Glutamatergic neuron (in vitro differentiated cells): ENCODE measurements around the gene ASTN2. TPM values are rescaled to one million over a fixed set of nuclear protein-coding genes. Genes with fewer than 3 reads are reported as not detected.

Experiments
- DNase-seq: peaks from one replicate; pipeline ENCODE4 v3.0.0; 2022
- H3K27ac Mint-ChIP-seq: one replicate; pipeline ENCODE4 v1.8.0; 2020; ENCODE audit warnings: mild to moderate bottlenecking, mixed read lengths, inconsistent platforms; ENCODE audit not compliant: unreplicated experiment
- H3K27me3 Mint-ChIP-seq: one replicate; pipeline ENCODE4 v1.8.0; 2020; ENCODE audit warnings: mild to moderate bottlenecking, moderate library complexity, mixed read lengths, inconsistent platforms; ENCODE audit not compliant: unreplicated experiment
- H3K36me3 Mint-ChIP-seq: one replicate; pipeline ENCODE4 v1.8.0; 2020; ENCODE audit warnings: mild to moderate bottlenecking, mixed read lengths, inconsistent platforms; ENCODE audit not compliant: unreplicated experiment
- H3K4me1 Mint-ChIP-seq: one replicate; pipeline ENCODE4 v1.8.0; 2020; ENCODE audit warnings: mild to moderate bottlenecking, low read depth, mixed read lengths, inconsistent platforms; ENCODE audit not compliant: unreplicated experiment
- H3K4me3 Mint-ChIP-seq: one replicate; pipeline ENCODE4 v1.8.0; 2020; ENCODE audit warnings: mild to moderate bottlenecking, mixed read lengths, inconsistent platforms; ENCODE audit not compliant: unreplicated experiment
- H3K9me3 Mint-ChIP-seq: one replicate; pipeline ENCODE4 v1.8.0; 2020; ENCODE audit warnings: mild to moderate bottlenecking, moderate library complexity, mixed read lengths, inconsistent platforms; ENCODE audit not compliant: unreplicated experiment
- CTCF ChIP-seq: fragments of 200-600 bp; sonication (generic); IDR thresholded peaks from one replicate; pipeline ENCODE4 v1.5.0; 2021; ENCODE audit not compliant: partially characterized antibody, unreplicated experiment
- total RNA-seq: library from RNA; stranded (reverse); fragmentation: NEBNext Ultra II Directional; extraction: Animal tissue kit (Norgen Biotek cat#: 25700); gene quantifications from one replicate; pipeline ENCODE4 v1.2.1, GENCODE V29; 2021; ENCODE audit not compliant: unreplicated experiment

ASTN2 gene
- total RNA-seq, 1 donor from 2014 or later: 134 TPM

DNA sequence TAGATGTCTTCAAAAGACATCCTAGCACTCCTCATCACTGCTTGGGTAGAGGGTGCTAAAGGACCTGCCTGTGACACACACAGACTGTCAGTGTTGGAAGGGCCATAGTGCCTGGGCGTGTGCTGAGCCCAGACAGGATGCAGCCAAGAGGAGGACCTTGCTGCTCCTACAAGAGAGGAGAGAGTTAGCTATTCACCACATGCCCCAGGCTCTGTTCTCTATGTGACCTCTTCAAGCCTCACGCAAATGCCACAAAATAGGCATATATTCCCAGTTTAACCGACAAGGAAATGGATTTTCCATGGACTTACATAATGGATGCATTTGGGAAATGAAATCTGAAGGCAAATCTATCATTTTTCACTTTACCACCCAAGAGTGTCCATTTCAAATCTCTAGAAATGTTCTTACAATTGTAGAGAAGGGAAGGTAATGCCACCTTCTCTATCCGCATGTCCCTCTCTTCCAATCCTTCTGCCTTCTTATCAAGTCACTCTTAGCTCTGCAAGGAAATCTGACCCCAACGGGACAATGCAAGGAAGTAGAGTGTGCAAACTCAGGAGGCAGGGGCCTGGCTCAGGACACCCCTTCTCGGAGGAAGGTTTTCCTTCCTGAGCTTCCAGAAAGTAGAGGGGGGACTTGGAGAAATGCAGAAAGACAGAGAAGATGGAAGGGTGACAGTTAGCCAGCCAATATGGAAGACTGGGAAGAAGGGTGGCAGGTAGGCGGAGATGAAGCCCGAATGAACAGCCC lies 678.3 kb downstream of the ASTN2 start:
- Mint-ChIP-seq H3K27me3 (peaks cover 7% of the 10 kb centered on the region), H3K36me3 (no peaks in the 10 kb centered on the region), H3K4me3 (no peak overlapping the region), H3K27ac (no peak overlapping the region), H3K9me3 (peaks cover 3% of the 10 kb centered on the region), H3K4me1 (peaks cover 9% of the 10 kb centered on the region)
- DNase-seq: no peak
- TF ChIP-seq CTCF: no peak

- H3K36me3 Mint-ChIP-seq: no peaks in the 10 kb centered on the region
- peaks cover 3% of the 10 kb centered on the region for H3K9me3 Mint-ChIP-seq
- no peak for DNase-seq
- H3K27me3 Mint-ChIP-seq: peaks cover 4% of the 10 kb centered on the region
- H3K27ac Mint-ChIP-seq: no peak overlapping the region
- peaks cover 9% of the 10 kb centered on the region for H3K4me1 Mint-ChIP-seq
- TF ChIP-seq CTCF: no peak
- no peak overlapping the region for H3K4me3 Mint-ChIP-seq
Observed at GRCh38 chr9:116733010-116733641, 681.7 kb downstream of the ASTN2 start.

GRCh38 chr9:116726602-116727001 lies 688.3 kb downstream of the ASTN2 start:
- no peak overlapping the region for H3K4me3 Mint-ChIP-seq
- no peaks in the 10 kb centered on the region for H3K4me1 Mint-ChIP-seq
- TF ChIP-seq CTCF: no peak
- peaks cover 2% of the 10 kb centered on the region for H3K27me3 Mint-ChIP-seq
- H3K9me3 Mint-ChIP-seq: no peaks in the 10 kb centered on the region
- no peaks in the 10 kb centered on the region for H3K36me3 Mint-ChIP-seq
- DNase-seq: no peak
- no peak overlapping the region for H3K27ac Mint-ChIP-seq

DNA sequence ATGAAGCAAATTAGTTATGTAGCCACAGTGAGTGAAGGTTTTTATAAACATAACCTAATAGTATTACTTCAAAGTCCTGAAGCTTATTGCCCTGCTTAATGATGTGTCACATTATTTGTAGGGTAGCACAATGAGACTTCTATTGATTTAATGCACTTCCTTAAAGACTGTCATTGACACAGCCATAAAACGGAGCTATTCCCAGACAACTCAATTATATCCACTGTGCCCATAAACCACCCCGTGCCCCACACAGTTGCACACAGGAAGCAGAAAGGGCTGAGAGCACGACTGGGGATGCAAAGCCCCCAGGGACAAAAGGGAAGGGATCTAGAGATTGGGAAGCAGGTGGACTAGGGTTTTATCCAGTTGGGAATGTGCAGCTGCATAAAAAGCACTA lies 690.7 kb downstream of the ASTN2 start:
- H3K4me1 Mint-ChIP-seq: no peaks in the 10 kb centered on the region
- no peak for DNase-seq
- H3K27me3 Mint-ChIP-seq: peaks cover 2% of the 10 kb centered on the region
- H3K27ac Mint-ChIP-seq: no peak overlapping the region
- H3K4me3 Mint-ChIP-seq: no peak overlapping the region
- TF ChIP-seq CTCF: no peak
- H3K36me3 Mint-ChIP-seq: no peaks in the 10 kb centered on the region
- peaks cover 2% of the 10 kb centered on the region for H3K9me3 Mint-ChIP-seq

DNA sequence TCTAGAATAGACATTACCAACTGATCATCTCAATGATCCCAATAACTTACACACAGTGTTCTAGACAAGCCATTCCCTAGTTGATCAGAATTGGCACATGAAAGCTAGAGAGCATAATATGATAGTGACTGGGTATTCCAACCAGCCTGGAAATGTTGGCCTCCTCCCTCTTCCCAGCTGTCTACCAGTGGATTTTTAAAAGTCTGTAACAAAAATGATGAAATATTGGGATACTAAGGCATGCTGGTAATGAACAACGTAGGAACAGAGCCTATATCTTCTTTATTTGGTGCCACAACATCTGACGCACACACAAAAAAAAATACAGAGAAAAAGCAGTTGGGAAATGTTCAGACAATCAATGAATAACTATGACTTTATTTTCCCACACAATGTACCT lies 692.9 kb downstream of the ASTN2 start:
- H3K27ac Mint-ChIP-seq: no peak overlapping the region
- H3K27me3 Mint-ChIP-seq: peaks cover 2% of the 10 kb centered on the region
- H3K36me3 Mint-ChIP-seq: no peaks in the 10 kb centered on the region
- no peak for DNase-seq
- no peak for TF ChIP-seq CTCF
- H3K9me3 Mint-ChIP-seq: peaks cover 2% of the 10 kb centered on the region
- H3K4me1 Mint-ChIP-seq: no peaks in the 10 kb centered on the region
- no peak overlapping the region for H3K4me3 Mint-ChIP-seq
